ENCODE results near the gene GFRA4.

GRCh38 chr20:3652676-3653596, 10.3 kb downstream of the GFRA4 start:
- TF ChIP-seq NFIC (IDR thresholded peaks at IDR 0.05), result no peak
- no peak for TF ChIP-seq MAX (IDR thresholded peaks at IDR 0.05)
- no peak for TF ChIP-seq USF1 (IDR thresholded peaks at IDR 0.05)
- no peak for TF ChIP-seq TAF1 (IDR thresholded peaks at IDR 0.05; ENCODE audit: low read depth)
- no peak for TF ChIP-seq CEBPB (IDR thresholded peaks at IDR 0.05)
- TF ChIP-seq RAD21 (IDR thresholded peaks at IDR 0.05; ENCODE audit: low read depth), result no peak
- TF ChIP-seq YY1 (IDR thresholded peaks at IDR 0.05; ENCODE audit: low read depth), result no peak
- no peak for TF ChIP-seq REST (IDR thresholded peaks at IDR 0.05; ENCODE audit: low read depth)
- no peak for TF ChIP-seq TCF12 (IDR thresholded peaks at IDR 0.05; ENCODE audit: low read depth)
- no peak for TF ChIP-seq EGR1 (IDR thresholded peaks at IDR 0.05)
- no peak for TF ChIP-seq TEAD4 (IDR thresholded peaks at IDR 0.05)
- TF ChIP-seq CREB1 (IDR thresholded peaks at IDR 0.05; ENCODE audit: low read depth), result no peak
- no peak for TF ChIP-seq ZBTB7A (IDR thresholded peaks at IDR 0.05; ENCODE audit: low read depth)
